GM18868 (cell line): ENCODE measurements around the gene JMJD4.
"Not testable (repeated sequence)": the region's sequence is repeated elsewhere in the genome, so short reads cannot be mapped to it uniquely, and the experiment has no call there.

Source experiments
- ATAC-seq: cut with Tn5 transposase; IDR thresholded peaks from one replicate; pipeline ENCODE4 v1.9.1; 2021; ENCODE audit warnings: mild to moderate bottlenecking, moderate library complexity; ENCODE audit not compliant: unreplicated experiment

JMJD4 gene

GRCh38 chr1:227701631-227702030, 33.5 kb downstream of the JMJD4 start:
- ATAC-seq: not testable (repeated sequence)

GRCh38 chr1:227697321-227697864, 37.7 kb downstream of the JMJD4 start:
- ATAC-seq: no peak

- ATAC-seq: no peak
Measured at GRCh38 chr1:227685807-227686206, 49.3 kb downstream of the JMJD4 start.
